GM21786 (cell line): ENCODE data around the gene UPK3A.

Experiments
- ATAC-seq: cut with Tn5 transposase; IDR thresholded peaks from one replicate; pipeline ENCODE4 v1.9.1; 2021; ENCODE audit not compliant: unreplicated experiment

Gene UPK3A

DNA sequence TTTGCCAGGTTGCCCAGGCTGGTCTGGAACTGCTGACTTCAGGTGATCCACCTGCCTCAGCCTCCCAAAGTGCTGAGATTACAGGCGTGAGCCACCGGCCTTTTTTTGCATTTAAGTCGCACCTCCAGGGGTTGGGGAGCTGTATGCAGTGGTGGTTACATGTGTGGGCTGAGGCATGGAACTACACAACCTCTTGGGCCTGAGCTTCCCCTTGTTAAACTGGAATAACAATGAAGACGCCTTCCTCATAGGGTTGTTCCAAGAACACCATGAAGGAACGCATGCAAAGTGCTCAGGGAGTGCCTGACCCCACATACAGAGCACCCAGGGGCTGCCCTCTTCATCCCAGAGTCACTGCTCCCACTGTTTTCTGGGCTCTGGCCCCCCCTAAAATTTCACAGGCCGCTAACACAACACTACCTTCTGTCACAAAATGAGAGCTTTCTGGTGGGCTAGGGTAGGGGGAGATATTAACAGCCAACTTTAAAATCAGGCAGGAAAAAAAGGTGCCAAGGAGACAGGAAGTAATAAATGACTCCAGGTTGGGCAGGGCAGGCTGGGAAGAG lies 23.7 kb downstream of the UPK3A start:
- no peak for ATAC-seq

DNA sequence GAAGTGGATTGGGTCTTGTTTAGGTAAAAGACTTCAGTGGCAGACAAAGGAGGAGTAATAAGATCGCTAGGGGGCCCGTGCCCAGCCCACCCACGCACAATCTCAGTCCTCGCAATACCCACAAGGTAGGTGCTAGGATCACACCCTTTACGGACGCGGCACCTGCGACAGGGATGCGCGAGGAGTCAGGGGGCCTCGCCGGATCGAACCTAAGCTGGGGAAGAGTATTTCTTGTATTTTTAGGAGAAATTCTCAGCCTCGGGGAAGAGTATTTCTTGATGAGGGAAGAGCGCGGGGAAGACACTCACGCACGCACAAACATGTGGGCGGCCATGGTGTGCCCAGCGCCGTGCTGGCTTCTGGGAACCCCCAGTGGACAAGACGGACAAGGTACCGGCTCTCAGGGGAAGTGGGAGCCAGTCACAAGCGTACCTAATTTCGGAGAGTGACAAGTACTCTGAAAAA lies 24.2 kb downstream of the UPK3A start:
- no peak for ATAC-seq

DNA sequence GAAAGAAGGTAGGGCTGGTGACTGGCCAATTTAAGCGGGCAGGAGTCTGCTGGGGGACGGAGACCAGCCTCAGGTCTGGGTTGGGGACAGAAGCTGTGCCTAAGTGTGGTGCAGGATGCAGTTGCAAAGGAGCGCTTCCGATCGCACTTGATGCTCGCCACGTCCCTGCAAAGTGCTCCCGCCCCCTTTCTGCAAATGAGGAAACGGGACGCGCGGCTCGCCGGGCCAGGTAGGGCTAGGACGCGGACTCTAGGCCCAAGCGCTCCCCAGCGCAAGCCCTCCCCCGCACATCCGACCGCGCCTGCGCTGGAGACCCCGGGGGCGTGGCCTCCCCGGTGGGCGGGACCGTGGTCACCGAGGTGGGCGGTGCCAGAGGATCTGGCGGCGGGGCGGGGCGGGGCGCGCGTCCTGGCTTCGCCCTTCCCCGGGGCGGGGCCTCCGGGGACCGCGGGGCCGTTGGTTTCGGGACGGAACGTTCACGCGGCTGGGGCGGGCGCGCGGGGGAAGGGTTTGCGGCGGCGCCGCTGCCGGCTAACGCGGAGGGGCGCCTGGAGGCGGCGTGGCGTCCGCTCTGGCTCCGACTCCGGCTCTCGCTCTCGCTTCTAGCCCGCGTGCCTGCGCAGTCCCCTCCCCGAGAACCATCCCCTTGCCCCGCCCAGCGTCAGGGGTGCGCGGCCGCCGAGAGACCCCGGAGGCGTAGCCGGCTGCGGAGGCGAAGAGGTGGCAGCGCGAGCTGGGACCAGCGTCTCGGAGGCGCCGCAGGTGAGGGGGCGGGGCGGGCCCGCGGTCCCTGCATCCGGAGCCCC lies 24.9 kb downstream of the UPK3A start, which contains the start of gene FAM118A:
Gene FAM118A (plus strand): TSS at position 513 of the 806 bp plus-strand sequence. CDS start 12,446 bp downstream, outside the sequence.
- peak; percentile 72 for ATAC-seq

DNA sequence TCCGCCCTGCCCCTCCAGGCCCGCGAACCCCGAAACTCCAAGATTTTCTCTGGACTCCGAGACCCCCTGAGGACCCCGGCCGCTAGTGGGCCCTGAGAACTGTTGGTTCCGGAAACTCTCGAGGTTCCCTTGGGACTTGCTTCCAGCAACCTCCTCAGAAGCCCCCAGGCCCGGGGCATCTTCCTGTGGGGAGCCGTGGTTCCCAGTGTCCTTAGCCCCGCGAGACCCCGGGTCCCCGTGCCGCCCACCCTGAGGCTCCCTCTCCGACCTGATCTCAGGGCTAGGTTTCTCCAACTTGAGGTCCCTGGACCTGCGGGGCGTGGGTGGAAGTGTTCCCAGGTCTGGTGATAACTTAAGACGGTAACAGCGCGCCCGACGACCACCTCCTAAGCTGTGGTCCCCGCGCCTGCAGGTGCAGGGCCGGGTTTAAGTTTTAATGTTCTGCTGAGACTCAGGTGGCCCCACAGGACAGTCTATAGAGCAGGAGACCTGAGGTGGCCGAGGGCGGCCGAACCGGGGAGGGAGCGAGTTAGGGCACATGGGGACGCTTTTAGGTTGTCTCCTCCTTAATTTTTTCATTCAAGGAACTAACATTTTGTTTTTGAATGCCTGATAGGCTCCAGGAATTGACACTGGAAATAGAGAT lies 25.7 kb downstream of the UPK3A start:
- ATAC-seq: no peak

DNA sequence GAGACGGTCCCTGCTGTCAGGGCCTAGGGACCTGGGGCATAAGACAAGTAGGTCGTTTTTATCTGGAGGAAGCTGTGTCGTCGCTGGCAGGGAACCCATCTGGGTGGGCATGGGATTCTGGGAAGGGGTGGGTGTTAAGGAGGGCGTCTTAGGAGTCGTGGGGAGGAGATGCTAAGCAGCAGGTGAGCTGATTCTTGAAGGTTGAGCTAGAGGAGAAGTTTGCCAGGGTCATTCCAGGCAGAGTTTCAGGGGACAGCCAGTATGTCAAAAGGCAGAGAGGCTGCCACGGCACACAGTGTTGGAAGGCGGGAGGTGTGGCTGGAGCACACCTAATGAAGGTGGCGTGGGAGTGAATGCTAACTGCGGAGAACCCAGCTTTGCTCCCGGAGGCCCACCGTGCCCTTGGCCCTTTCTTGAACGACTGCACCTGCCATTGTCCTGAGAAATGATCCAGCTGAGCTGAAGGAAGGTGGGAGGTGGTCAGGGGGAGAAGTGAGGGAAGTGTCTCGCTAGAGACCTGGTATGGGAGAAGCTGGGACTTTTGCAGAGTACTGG lies 26.3 kb downstream of the UPK3A start:
- no peak for ATAC-seq

DNA sequence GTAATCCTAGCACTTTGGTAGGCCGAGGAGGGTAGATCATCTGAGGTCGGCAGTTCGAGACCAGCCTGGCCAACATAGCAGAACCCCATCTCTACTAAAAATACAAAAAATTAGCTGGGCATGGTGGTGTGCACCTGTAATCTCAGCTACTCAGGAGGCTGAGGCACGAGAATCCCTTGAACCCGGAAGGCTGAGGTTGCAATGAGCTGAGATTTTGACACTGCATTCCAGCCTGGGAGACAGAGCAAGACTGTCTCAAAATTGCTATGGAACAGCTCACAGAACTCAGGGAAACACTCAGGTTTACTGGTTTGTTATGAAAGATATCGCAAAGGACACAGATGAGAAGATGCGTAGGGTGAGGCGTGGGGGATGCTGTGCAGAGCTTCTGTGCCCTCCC lies 27.7 kb downstream of the UPK3A start:
- no peak for ATAC-seq

DNA sequence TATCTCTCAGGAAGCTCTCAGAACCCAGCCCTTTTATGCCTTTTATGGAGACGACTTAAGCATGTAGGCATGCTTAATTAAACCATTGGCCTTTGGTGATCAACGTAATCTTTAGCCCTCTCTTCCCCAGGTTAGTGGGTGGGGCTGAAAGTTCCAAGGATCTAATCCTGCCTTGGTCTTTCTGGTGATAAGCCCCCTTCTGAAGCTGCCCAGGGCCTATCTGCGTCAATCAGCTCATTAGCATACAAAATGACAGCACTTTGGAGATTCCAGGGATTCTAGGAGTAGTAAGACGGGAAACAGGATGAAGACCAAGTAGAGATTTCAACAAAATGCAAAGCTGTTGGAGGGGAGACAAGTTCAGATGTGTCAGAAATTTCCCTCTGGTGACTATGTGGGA lies 28.1 kb downstream of the UPK3A start:
- ATAC-seq: no peak

DNA sequence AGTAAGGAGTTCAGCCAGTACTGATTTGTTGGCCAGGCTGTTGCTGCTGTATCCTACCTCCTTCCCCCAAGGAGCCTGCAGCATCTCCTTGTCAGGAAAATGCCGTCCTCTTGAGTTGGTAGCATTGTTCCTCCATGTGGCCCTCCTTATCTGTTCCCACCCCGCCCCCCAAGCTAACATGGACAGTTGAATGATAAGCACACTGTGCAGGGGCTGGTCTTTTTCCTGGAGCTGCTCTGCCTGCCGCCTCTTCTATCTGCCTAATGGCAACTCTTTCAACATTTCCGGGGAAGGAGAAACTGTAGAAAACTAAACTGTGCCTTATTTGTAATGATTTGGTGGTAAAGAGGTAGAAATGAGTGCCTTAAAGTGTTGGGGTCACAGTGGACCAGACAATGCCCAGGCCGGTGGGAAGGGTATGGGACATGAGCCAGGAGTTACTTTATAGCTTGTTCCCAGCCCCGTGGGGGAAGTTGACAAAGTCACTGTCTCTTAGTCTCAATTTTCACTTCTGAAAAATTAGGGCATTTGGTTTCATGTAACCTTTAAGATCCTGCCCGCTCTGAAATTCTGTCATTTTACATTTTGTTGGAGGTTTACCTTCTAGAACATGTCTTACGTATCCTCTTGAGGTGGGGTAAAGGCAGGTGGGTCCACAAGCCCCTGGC lies 29.4 kb downstream of the UPK3A start:
- ATAC-seq: no peak

DNA sequence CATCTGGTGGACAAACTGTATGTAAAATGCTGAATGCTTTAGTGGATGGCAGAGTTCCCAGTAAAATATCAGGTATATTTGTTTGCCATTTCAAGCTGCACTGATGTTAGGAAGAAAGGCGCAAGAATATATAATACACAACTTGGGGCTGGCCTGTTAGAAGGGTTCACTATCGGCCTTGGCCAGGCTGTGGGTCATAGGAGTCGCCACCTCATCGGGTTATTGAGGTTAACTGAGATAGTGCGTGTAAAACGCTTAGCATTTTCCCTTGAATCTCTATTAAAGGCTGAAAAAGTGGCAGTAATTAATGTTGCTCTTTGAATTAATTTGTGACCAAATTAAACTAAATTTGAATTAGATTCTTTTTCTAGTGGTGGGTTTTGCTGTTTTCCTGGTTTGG lies 30.0 kb downstream of the UPK3A start:
- no peak for ATAC-seq

DNA sequence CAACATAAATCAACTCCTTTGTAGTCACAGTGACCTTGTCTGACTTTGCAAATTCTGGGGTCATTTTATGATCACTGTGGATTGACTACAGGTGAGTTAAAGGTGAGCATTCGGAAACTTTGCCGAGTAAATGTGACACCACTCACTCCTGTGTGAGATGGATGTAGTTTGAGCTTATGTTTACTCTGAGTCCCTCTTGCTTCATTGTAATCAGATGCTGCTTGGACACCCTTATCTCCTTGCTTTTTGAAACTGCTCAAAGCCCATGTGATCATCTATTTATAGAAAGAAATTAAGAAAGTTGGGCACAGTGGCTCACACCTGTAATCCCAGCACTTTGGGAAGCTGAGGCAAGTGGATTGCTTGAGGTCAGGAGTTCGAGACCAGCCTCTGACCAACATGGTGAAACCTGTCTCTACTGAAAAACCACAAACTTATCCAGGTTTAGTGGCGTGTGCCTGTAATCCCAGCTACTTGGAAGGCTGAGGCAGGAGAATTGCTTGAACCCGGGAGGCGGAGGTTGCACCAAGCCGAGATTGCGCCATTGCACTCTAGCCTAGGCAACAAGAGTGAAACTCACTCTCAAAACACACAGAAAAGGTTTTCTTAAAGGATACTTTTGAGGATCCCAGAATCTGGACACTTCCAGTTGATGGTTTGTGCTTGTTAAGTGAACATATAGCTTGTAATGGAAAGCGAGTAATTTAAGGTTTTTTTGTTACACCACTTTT lies 32.2 kb downstream of the UPK3A start:
- ATAC-seq: no peak

DNA sequence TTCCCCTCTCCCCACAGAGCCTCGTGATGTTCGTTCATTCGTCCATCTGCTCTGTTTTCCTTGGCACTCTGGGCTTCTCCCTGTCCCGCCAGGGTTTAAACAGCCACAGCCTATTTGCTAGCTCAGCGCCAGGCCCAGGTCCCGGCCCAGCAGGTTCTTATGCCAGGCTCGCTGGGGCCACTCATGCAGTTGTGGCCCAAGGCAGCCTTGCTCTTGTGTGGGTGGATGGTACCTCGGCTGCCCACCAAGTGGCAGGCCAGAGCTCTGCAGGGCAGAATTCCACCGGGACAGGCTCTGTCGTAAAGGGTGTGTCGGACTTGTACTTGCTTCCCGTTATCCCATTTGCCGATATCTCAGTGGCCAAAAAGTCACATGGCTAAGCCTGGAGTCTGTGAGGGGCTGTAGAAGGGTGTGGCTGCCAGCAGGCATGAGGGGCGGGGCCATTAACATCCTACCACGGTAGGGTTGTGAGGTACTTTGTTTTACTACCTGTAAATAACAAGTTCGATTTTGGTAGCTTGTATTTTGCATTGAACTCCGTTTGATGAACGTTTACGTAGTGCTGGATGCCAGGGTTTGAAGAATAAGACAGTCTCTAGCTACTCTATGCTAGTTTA lies 32.9 kb downstream of the UPK3A start:
- no peak for ATAC-seq

DNA sequence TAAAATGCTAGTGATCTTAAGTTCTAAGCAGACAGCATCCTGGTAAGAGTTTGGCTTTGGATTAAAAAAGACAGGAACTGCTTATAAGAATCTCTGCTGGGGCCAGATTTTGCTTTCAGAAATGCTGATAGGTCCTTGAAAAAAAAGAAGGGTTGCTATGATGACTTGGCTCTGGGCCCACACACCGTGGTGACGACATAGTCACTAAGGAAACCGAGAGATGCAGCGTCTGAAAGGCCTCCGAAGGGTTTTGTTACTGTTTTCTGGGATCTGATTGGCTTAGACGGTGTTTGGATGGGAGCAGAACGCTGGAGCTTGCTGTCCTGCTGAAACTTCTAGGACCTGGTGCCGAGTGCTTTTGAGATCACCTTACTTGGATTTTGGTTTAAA lies 33.4 kb downstream of the UPK3A start:
- ATAC-seq: peak; percentile 52

DNA sequence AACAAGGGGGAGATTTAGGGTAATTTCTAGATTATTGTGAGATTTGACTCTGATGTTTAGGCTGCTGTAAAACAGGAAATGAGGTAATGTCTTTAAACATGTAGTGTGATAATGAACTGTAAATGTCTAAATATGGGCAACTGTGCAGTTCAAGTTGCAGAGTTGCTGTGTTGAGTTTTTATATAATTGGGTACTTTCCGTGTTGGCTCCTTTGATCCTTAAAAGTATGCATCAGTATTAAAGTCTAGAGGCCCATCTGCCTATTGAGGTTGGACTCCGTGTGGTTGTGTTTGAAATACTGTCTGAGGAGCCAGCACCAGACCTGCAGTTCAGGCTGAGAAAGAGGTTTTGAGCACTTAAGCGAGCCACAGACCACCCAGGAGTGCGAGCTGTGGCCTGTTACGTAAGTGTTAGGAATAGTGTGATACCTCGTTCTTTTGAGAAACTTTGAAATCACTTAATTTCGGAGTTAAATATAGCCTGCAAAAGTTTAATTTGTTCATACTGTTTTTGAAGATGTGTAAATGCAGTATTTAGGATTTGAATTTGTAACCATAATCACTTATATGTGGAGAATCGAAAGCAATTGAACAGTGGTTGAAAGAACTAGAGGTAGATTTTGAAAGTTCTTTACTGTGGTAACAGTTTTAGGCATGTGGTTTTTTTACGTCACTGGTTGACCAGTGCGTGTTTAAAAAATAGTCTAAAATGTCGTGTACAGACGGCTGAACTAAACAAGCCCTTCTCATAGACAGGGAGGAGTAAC lies 34.0 kb downstream of the UPK3A start:
- ATAC-seq: peak; percentile 43

DNA sequence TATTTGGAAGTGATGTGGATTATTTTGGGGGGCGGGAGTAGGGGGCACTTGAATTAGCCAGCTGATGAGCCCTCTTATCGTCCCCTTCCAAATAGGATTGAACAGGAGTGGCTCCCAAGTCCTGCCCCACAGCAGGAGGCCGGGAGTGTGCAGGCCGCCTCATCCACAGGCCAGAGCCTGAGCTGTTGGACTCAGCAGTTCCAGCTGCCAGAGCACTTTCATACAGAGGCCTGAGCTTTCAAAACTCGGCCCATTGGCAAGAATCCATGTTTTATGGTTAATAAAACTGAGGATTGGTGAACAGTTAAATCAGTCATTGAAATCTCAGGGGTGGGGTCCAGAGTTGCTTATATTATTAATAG lies 34.6 kb downstream of the UPK3A start:
- no peak for ATAC-seq

DNA sequence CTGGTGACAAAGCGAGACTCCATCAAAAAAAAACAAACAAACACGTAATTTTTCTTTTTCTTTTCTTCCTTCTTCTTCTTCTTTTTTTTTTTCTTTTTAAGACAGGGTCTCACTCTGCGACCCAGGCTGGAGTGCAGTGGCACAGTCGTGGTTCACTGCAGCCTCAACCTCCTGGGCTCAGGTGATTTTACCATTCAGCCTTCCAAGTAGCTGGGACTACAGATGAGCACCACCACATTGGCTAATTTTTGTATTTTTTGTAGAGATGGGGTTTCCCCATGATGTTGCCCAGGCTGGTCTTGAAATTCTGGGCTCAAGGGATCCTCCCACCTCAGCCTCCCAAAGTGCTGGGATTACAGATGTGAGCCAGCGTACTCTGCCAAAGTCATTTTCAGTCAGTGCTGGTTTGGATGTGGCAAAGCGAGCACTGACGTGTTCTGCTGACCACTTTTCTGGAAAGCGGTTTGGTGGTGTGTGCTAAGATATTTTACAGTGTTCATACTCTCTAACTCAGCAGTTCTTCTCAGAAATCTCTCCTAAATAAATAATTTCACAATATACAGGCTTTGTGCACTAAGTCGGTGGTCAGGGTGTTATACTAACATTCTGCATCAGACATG lies 35.7 kb downstream of the UPK3A start:
- no peak for ATAC-seq

DNA sequence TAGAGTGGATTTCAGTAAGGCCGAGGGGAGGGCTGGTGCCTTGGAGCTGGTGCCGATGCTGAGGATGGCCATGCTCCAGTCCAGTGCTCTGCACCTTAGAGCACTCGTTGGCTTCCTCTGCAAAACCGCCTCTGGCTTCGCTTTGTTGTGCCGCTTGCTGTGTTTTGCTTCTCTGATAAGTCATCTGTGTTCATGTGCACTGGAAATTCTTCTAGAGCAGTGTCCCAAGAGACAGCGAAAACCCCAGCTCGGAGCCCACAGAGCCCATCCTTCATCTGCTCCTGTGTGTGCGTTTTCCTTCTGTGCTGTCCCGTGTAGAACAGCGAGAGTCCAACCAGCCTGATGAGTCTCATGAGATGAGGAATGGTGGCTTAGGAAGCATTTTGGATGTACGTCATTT lies 37.1 kb downstream of the UPK3A start:
- ATAC-seq: no peak

DNA sequence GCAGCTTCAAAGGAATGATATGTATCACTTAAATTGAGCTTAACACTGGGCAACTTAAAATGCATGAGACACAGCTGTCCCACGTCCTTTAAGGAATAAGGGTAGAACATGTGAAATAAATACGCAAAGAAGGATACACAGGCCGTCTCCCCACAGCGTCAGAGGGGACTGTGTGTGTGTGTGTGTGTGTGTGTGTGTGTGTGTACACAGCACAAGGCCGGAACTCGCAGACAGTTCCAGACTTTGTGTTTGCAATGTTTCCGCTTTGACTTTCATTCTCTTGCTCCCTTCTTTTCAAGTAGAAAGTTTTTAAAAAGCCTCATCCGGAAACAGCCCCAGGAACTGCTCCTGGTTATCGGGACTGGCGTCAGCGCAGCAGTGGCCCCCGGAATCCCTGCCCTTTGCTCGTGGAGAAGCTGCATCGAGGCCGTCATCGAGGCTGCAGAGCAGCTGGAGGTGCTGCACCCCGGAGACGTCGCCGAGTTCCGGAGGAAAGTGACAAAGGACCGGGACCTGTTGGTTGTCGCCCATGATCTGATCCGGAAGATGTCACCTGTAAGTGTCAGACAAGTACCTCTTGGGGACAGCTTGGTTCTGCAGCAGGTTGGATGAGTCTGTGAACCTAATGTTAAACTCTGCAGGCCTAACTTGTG lies 38.2 kb downstream of the UPK3A start:
- no peak for ATAC-seq

DNA sequence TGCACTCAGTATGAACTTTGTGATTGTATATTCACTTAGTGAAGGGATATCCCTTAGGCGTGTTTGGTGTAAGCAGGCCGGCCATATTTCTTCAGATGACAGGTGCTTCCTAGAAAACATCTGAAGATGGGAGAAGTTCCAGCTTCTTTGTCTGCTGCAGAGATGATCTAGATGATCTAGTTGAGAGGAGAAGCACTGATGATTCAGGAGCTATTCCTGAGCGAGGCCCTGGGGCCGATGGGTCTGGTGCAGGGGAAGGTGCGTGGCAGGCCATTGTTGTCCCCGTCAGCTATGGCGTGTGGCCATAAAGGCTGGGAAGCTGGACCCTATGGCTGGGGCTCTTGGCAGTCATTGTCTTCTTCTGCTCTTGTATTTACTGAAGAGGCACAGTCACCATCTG lies 38.9 kb downstream of the UPK3A start:
- ATAC-seq: no peak

DNA sequence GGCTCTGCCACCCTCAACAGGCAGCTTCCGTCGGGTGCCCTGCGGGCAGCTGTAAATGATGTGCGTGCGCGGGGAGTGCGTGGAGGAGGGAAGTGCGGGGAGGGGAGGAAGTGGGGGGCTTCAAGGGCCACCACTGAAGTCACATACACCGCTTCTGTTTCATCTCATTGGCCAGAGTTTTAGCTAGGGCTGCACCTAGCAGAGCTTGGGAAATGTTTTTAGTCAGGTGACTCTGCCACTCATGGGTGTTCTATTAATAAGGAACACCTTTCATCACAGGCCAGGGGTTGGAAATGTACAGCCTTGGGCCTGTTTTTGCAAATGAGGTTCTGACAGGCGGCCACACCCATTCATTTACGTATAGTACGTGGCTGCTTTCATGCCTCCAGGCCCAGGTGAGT lies 39.6 kb downstream of the UPK3A start:
- ATAC-seq: no peak
